ENCODE measurements around the gene GGACT. TPM values are rescaled to one million over a fixed set of nuclear protein-coding genes. Genes with fewer than 3 reads are reported as not detected.

The GGACT gene
- total and polyA plus RNA-seq, 4 experiments from 2014 or later = 4.4 to 9.6 (median 7.2) TPM

DNA sequence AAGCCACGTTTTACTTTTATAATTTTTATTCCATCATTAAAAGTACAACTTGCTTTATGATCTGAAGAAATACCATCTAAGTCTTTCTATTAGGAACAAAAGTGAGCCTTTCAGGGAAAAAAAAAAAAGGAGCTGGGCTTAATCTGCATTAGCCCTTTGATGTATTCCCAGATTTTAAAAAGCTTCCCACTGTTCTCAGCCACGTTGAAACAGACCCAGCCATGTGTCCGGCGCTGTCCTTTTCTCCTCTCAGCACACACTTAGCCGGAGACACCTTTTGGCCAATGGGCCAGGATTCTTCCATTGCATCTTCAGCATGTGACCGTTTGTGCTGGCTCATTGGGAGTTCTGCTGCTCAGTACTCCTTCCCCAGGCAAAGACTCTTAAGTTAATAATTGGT, 105.5 kb downstream of the GGACT start:
- Mint-ChIP-seq H3K27me3 (no peaks in the 10 kb centered on the region), H3K9me3 (no peaks in the 10 kb centered on the region), H3K36me3 (no peaks in the 10 kb centered on the region), H3K27ac (no peak overlapping the region), H3K4me3 (no peak overlapping the region), H3K4me1 (peaks cover 9 to 25% (median 18%) of the 10 kb centered on the region in 4 donors)
- Histone ChIP-seq H3K27ac (ENCODE audit: low read depth, low read length) (no peak overlapping the region), H3K9me3 (ENCODE audit: control insufficient read depth in 1 of 2, low read length in 2 of 2) (no peaks in the 10 kb centered on the region), H3K27me3 (ENCODE audit: insufficient read depth, low read length) (no peaks in the 10 kb centered on the region), H3K4me1 (ENCODE audit: insufficient read depth, low read length) (peaks cover 12% of the 10 kb centered on the region), H3K4me3 (ENCODE audit: low read length in 2 of 2) (no peak overlapping the region), H3K36me3 (ENCODE audit: insufficient read depth, low read length) (no peaks in the 10 kb centered on the region)
- ChIA-PET POLR2A (ENCODE audit: partially characterized antibody) (no interaction called here), CTCF (ENCODE audit: partially characterized antibody) (interaction anchor here (0.9 kb wide), 1 partner anchor 826 kb away, joined by 4 read pairs; no protein-coding TSS in a partner anchor)
- no peak for DNase-seq
- intact Hi-C loops (cut with micrococcal nuclease) = no loop called here

- Mint-ChIP-seq H3K4me3 (no peak overlapping the region), H3K36me3 (no peaks in the 10 kb centered on the region), H3K4me1 (peaks cover 9 to 25% (median 18%) of the 10 kb centered on the region in 4 donors), H3K9me3 (no peaks in the 10 kb centered on the region), H3K27me3 (no peaks in the 10 kb centered on the region), H3K27ac (no peak overlapping the region)
- Histone ChIP-seq H3K27ac (ENCODE audit: low read depth, low read length) (no peak overlapping the region), H3K4me1 (ENCODE audit: insufficient read depth, low read length) (peaks cover 12% of the 10 kb centered on the region), H3K9me3 (ENCODE audit: control insufficient read depth in 1 of 2, low read length in 2 of 2) (no peaks in the 10 kb centered on the region), H3K36me3 (ENCODE audit: insufficient read depth, low read length) (no peaks in the 10 kb centered on the region), H3K4me3 (ENCODE audit: low read length in 2 of 2) (no peak overlapping the region), H3K27me3 (ENCODE audit: insufficient read depth, low read length) (no peaks in the 10 kb centered on the region)
- DNase-seq = no peak
- intact Hi-C loops (cut with micrococcal nuclease) = no loop called here
- CTCF ChIA-PET (ENCODE audit: partially characterized antibody) = interaction anchor here (0.6 kb wide), 1 partner anchor 77 kb away, joined by 4 read pairs; no protein-coding TSS in a partner anchor
- POLR2A ChIA-PET (ENCODE audit: partially characterized antibody) = no interaction called here
These were observed 107.9 kb downstream of the GGACT start for GRCh38 chr13:100480676-100481075.

Other genes starting within 250 kb of the GGACT start
- 10 to 100 TPM; 25.7 to 27.7 TPM for gene TMTC4, start 86.0 kb upstream of the GGACT start, total RNA-seq
- 1 to 10 TPM; 2.8 to 4.5 TPM for gene TMTC4, start 86.0 kb upstream of the GGACT start, polyA plus RNA-seq

All from CD4-positive, alpha-beta memory T cell (primary cell).